Keratinocyte (primary cell): ENCODE measurements around the gene PPIG. TPM values are rescaled to one million over a fixed set of nuclear protein-coding genes. Genes with fewer than 3 reads are reported as not detected.

ENCODE experiments used
- DNase-seq: peaks from one replicate; pipeline ENCODE4 v3.0.0-alpha.2; 2011; ENCODE audit warnings: low read depth, missing footprints, low spot score
- FAIRE-seq: peaks from 2 replicates; lab custom pipeline; 2011; peaks lifted over from hg19 to GRCh38; lab: Jason Lieb, UNC
- H2AFZ ChIP-seq: 2 replicates; pipeline ENCODE4 v1.6.0; 2012; ENCODE audit warnings: low read length, control low read depth, inconsistent platforms; ENCODE audit not compliant: control insufficient read depth
- H3K27ac ChIP-seq: 2 replicates; pipeline ENCODE4 v1.5.1; 2011; ENCODE audit warnings: low read length; ENCODE audit not compliant: control insufficient read depth, insufficient read depth
- H3K27me3 ChIP-seq: 3 replicates; pipeline ENCODE4 v1.6.0; 2011; ENCODE audit warnings: low read length; ENCODE audit not compliant: control insufficient read depth, insufficient read depth; ENCODE audit errors: extremely low read depth
- H3K36me3 ChIP-seq, 2 experiments: 2 replicates in 1 of 2; 3 replicates in 1 of 2; pipeline ENCODE4 v1.5.1; 2011; ENCODE audit warnings: low read length in 2 of 2, mild to moderate bottlenecking in 1 of 2; ENCODE audit not compliant: control insufficient read depth in 2 of 2, insufficient read depth in 2 of 2; ENCODE audit errors: extremely low read depth in 1 of 2
- H3K4me1 ChIP-seq: 3 replicates; pipeline ENCODE4 v1.5.1; 2011; ENCODE audit warnings: low read length; ENCODE audit not compliant: control insufficient read depth, insufficient read depth; ENCODE audit errors: extremely low read depth
- H3K4me2 ChIP-seq: 3 replicates; pipeline ENCODE4 v1.6.0; 2011; ENCODE audit warnings: low read depth, low read length; ENCODE audit not compliant: control insufficient read depth, insufficient read depth; ENCODE audit errors: extremely low read depth
- H3K4me3 ChIP-seq, 3 experiments: fragments of 200-600 bp in 1 of 3; sonication (generic) in 1 of 3; 2 replicates in 2 of 3; 3 replicates in 1 of 3; pipeline ENCODE4 v1.5.1; 2011 to 2016; ENCODE audit warnings: low read length in 3 of 3, mild to moderate bottlenecking in 3 of 3, control low read depth in 2 of 3, inconsistent platforms in 1 of 3, low read depth in 1 of 3, mixed read lengths in 1 of 3, mixed run types in 1 of 3, moderate library complexity in 1 of 3; ENCODE audit not compliant: control insufficient read depth in 2 of 3, insufficient read depth in 2 of 3; ENCODE audit errors: extremely low read depth in 1 of 3
- H3K79me2 ChIP-seq: 2 replicates; pipeline ENCODE4 v1.6.0; 2012; ENCODE audit warnings: low read length; ENCODE audit not compliant: control insufficient read depth, insufficient read depth
- H3K9ac ChIP-seq: 3 replicates; pipeline ENCODE4 v1.6.0; 2011; ENCODE audit warnings: low read length; ENCODE audit not compliant: control insufficient read depth, insufficient read depth; ENCODE audit errors: extremely low read depth
- H3K9me1 ChIP-seq: 3 replicates; pipeline ENCODE4 v1.6.0; 2011; ENCODE audit warnings: low read length; ENCODE audit not compliant: control insufficient read depth, insufficient read depth; ENCODE audit errors: extremely low read depth
- H3K9me3 ChIP-seq: 2 replicates; pipeline ENCODE4 v1.5.1; 2012; ENCODE audit warnings: low read depth, low read length; ENCODE audit not compliant: control insufficient read depth
- H4K20me1 ChIP-seq: 3 replicates; pipeline ENCODE4 v1.6.0; 2011; ENCODE audit warnings: low read length; ENCODE audit not compliant: control insufficient read depth, insufficient read depth; ENCODE audit errors: extremely low read depth
- CTCF ChIP-seq, 3 experiments: IDR thresholded peaks in 1 of 3; conservative IDR thresholded peaks in 1 of 3; optimal IDR thresholded peaks in 1 of 3; 2 replicates in 2 of 3; 3 replicates in 1 of 3; pipeline versions ENCODE3 to v1.5.1; 2011; ENCODE audit warnings: low read length in 3 of 3, mild to moderate bottlenecking in 3 of 3, moderate library complexity in 2 of 3, control low read depth in 1 of 3, inconsistent platforms in 1 of 3; ENCODE audit not compliant: insufficient read depth in 2 of 3; ENCODE audit errors: extremely low read depth in 1 of 3
- EZH2 ChIP-seq: IDR thresholded peaks from one replicate; pipeline ENCODE4 v1.6.1; 2012; ENCODE audit warnings: inconsistent platforms, mild to moderate bottlenecking, low read length, moderate library complexity
- dilution Hi-C: fragments of 300-500 bp; cut with MboI; formaldehyde crosslinking; loops from one replicate; pipeline ENCODE4 v1.7.0; 2020; ENCODE audit warnings: low sequenced_read_pairs; ENCODE audit not compliant: extremely low pct_ligation_motif_present
- polyA plus RNA-seq, 5 experiments: library from polyadenylated mRNA; depleted of rRNA in 3 of 5; stranded (reverse) in 3 of 5; stranded (forward) in 1 of 5; unstranded in 1 of 5; fragments of >200 nt; gene quantifications; 1 replicate in 1 of 5; 2 replicates in 3 of 5; 3 replicates in 1 of 5; pipeline versions ENCODE4 v1.2.1 to v1.2.3, GENCODE V29; 2011 to 2012; ENCODE audit warnings: missing spikeins in 2 of 5, low read depth in 1 of 5, low replicate concordance in 1 of 5

The PPIG gene
- polyA plus RNA-seq, 1 donor (not counting 4 experiments of a cell fraction or from before 2014, with no cell fraction given): 37.4 TPM

GRCh38 chr2:169673921-169674320 is 89.8 kb downstream of the PPIG start:
- peaks cover 4% of the 10 kb centered on the region for H3K4me1 ChIP-seq
- FAIRE-seq (no peak), DNase-seq (no peak)
- dilution Hi-C loops: no loop called here
- no peaks in the 10 kb centered on the region for H3K9me3 ChIP-seq
- H3K4me2 ChIP-seq: no peak overlapping the region
- no peaks in the 10 kb centered on the region for H3K9me1 ChIP-seq
- H3K36me3 ChIP-seq: no peaks in the 10 kb centered on the region
- H3K79me2 ChIP-seq: no peaks in the 10 kb centered on the region
- TF ChIP-seq EZH2 (no peak), CTCF (optimal IDR thresholded peaks at IDR 0.05 in 1 of 3, IDR thresholded peaks at IDR 0.05 in 1 of 3, conservative IDR thresholded peaks at IDR 0.05 in 1 of 3; ENCODE audit: extremely low read depth in 1 of 3, insufficient read depth in 2 of 3, low read length in 3 of 3) (no peak)
- H2AFZ ChIP-seq: peak overlapping the region; percentile 60
- H3K27me3 ChIP-seq: no peaks in the 10 kb centered on the region
- no peak overlapping the region for H3K9ac ChIP-seq
- no peak overlapping the region for H3K4me3 ChIP-seq
- H3K27ac ChIP-seq: no peak overlapping the region
- no peaks in the 10 kb centered on the region for H4K20me1 ChIP-seq

DNA sequence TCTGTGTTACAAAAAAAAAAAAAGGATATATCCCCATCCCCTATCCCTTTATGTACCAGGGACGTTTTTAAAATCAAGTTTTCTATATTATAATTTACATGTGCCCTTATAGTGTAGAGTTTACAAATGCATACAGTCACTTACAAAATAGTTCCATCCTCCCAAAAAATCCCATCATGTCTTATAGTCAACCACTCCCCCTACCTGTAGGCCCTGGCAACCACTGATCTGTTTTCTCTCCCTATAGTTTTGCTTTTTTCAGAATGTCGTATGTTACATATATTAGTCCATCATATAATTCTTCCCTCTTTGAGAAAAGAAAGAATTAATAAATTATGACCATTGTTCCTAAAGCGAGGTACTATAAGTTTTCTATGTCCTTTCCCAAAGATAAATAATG is 92.2 kb downstream of the PPIG start:
- DNase-seq (no peak), FAIRE-seq (no peak)
- dilution Hi-C loops: no loop called here

More for the DNA sequence above, 92.2 kb downstream of the PPIG start:
- H3K4me3 ChIP-seq: no peak overlapping the region
- no peak overlapping the region for H3K27ac ChIP-seq
- H3K9ac ChIP-seq: no peak overlapping the region
- TF ChIP-seq CTCF (optimal IDR thresholded peaks at IDR 0.05 in 1 of 3, IDR thresholded peaks at IDR 0.05 in 1 of 3, conservative IDR thresholded peaks at IDR 0.05 in 1 of 3; ENCODE audit: extremely low read depth in 1 of 3, insufficient read depth in 2 of 3, low read length in 3 of 3) (peak in 1 of 3 experiments; percentile 15), EZH2 (no peak)
- H3K27me3 ChIP-seq: no peaks in the 10 kb centered on the region
- no peaks in the 10 kb centered on the region for H4K20me1 ChIP-seq
- no peaks in the 10 kb centered on the region for H3K9me1 ChIP-seq
- H3K36me3 ChIP-seq: no peaks in the 10 kb centered on the region
- H3K4me1 ChIP-seq: peaks cover 4% of the 10 kb centered on the region
- H2AFZ ChIP-seq: no peak overlapping the region
- H3K4me2 ChIP-seq: no peak overlapping the region
- H3K9me3 ChIP-seq: no peaks in the 10 kb centered on the region
- no peaks in the 10 kb centered on the region for H3K79me2 ChIP-seq
